DOHH2 (cell line): Measurements from ENCODE around the gene LGALS12.
A peak's percentile ranks its signal among the peaks of the same experiment; 100 is the strongest.

Source experiments
- H3F3A ChIP-seq: fragments of 200-600 bp; sonication (generic), shearing (Covaris generic); 2 replicates; pipeline ENCODE4 v1.6.0; 2016; ENCODE audit warnings: antibody characterized with exemption, mild to moderate bottlenecking; ENCODE audit not compliant: control insufficient read depth, insufficient read depth
- H3K27ac ChIP-seq: fragments of 200-600 bp; sonication (generic); 2 replicates; pipeline ENCODE4 v1.5.1; 2014; ENCODE audit warnings: low read depth, mild to moderate bottlenecking, low read length, moderate library complexity
- H3K27me3 ChIP-seq: fragments of 200-600 bp; sonication (generic); 2 replicates; pipeline ENCODE4 v1.6.1; 2014; ENCODE audit warnings: mild to moderate bottlenecking, low read length, mixed read lengths; ENCODE audit not compliant: control insufficient read depth
- H3K36me3 ChIP-seq: fragments of 200-600 bp; sonication (generic); 2 replicates; pipeline ENCODE4 v1.6.1; 2014; ENCODE audit warnings: mild to moderate bottlenecking, low read length, moderate library complexity, mixed read lengths; ENCODE audit not compliant: control insufficient read depth
- H3K4me1 ChIP-seq: fragments of 200-600 bp; sonication (generic); 2 replicates; pipeline ENCODE4 v1.6.1; 2014; ENCODE audit warnings: mild to moderate bottlenecking, low read length, mixed read lengths; ENCODE audit not compliant: control insufficient read depth
- H3K4me2 ChIP-seq: fragments of 200-600 bp; sonication (generic); 2 replicates; pipeline ENCODE4 v1.6.0; 2014; ENCODE audit warnings: mild to moderate bottlenecking, low read length, moderate library complexity
- H3K4me3 ChIP-seq: fragments of 200-600 bp; sonication (generic); 2 replicates; pipeline ENCODE4 v1.5.1; 2014; ENCODE audit warnings: mild to moderate bottlenecking, low read length, mixed read lengths
- H3K79me2 ChIP-seq: fragments of 200-600 bp; sonication (generic); 2 replicates; pipeline ENCODE4 v1.6.1; 2014; ENCODE audit warnings: mild to moderate bottlenecking, low read length, mixed read lengths; ENCODE audit not compliant: control insufficient read depth
- H3K9me2 ChIP-seq: fragments of 200-600 bp; sonication (generic); replicated peaks from 2 replicates; pipeline ENCODE4 v1.6.1; 2014; ENCODE audit warnings: mild to moderate bottlenecking, low read length, mixed read lengths; ENCODE audit not compliant: control insufficient read depth
- H3K9me3 ChIP-seq: fragments of 200-600 bp; sonication (generic); 2 replicates; pipeline ENCODE4 v1.6.1; 2014; ENCODE audit warnings: antibody characterized with exemption, low read length, mixed read lengths; ENCODE audit not compliant: control insufficient read depth, insufficient read depth
- H4K20me1 ChIP-seq: fragments of 200-600 bp; sonication (generic); 2 replicates; pipeline ENCODE4 v1.6.0; 2014; ENCODE audit warnings: low read depth, mild to moderate bottlenecking, antibody characterized with exemption, low read length, moderate library complexity; ENCODE audit not compliant: control insufficient read depth, insufficient read depth
- EZH2phosphoT487 ChIP-seq: fragments of 200-600 bp; sonication (generic); IDR thresholded peaks from 2 replicates; pipeline ENCODE4 v1.6.1; 2017; ENCODE audit warnings: borderline replicate concordance, mild to moderate bottlenecking, antibody characterized with exemption, low read length, moderate library complexity, mixed read lengths
- TF ChIP-seq, protein P1 (sequence below): fragments of 200-600 bp; sonication (generic); IDR thresholded peaks from one replicate; pipeline ENCODE4 v1.5.1; 2014; ENCODE audit warnings: antibody characterized with exemption, mild to moderate bottlenecking, low read depth, low read length; ENCODE audit not compliant: poor library complexity, severe bottlenecking

Gene LGALS12

GRCh38 chr11:63534895-63535461 is 29.1 kb downstream of the LGALS12 start:
- TF ChIP-seq EZH2phosphoT487: no peak
- TF ChIP-seq, protein P1, sequence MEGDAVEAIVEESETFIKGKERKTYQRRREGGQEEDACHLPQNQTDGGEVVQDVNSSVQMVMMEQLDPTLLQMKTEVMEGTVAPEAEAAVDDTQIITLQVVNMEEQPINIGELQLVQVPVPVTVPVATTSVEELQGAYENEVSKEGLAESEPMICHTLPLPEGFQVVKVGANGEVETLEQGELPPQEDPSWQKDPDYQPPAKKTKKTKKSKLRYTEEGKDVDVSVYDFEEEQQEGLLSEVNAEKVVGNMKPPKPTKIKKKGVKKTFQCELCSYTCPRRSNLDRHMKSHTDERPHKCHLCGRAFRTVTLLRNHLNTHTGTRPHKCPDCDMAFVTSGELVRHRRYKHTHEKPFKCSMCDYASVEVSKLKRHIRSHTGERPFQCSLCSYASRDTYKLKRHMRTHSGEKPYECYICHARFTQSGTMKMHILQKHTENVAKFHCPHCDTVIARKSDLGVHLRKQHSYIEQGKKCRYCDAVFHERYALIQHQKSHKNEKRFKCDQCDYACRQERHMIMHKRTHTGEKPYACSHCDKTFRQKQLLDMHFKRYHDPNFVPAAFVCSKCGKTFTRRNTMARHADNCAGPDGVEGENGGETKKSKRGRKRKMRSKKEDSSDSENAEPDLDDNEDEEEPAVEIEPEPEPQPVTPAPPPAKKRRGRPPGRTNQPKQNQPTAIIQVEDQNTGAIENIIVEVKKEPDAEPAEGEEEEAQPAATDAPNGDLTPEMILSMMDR: no peak
- no peak overlapping the region for H3K4me2 ChIP-seq
- no peaks in the 10 kb centered on the region for H3K9me3 ChIP-seq
- no peak overlapping the region for H3K27ac ChIP-seq
- no peak overlapping the region for H3K4me3 ChIP-seq
- H4K20me1 ChIP-seq: no peaks in the 10 kb centered on the region
- H3K9me2 ChIP-seq: no peaks in the 10 kb centered on the region
- H3K79me2 ChIP-seq: no peaks in the 10 kb centered on the region
- H3K36me3 ChIP-seq: no peaks in the 10 kb centered on the region
- no peaks in the 10 kb centered on the region for H3F3A ChIP-seq
- 0 out of 2 replicates have a peak, but pooled peaks cover 7% of the 10 kb centered on the region for H3K27me3 ChIP-seq
- H3K4me1 ChIP-seq: peaks cover 21% of the 10 kb centered on the region

DNA sequence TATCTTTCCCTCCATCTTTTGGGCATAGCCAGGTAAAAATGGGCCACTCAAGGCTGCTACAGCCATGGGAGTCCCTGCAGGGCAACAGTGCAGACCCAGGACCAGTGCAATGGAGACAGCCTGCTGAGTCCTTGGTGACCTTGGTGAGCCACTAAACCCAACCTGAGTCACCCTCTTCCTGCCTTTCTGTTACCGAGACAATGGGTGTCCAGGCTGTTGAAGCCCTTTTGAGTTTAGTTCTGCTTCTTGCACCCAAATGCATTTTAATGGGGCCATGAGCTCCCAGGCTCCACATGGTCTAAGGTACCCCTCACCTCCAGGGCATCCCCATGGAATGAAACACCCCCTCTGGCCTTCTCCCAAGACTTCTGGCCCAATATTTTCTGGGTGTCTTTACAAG is 29.9 kb downstream of the LGALS12 start:
- H3K27me3 ChIP-seq: 0 out of 2 replicates have a peak, but pooled peaks cover 7% of the 10 kb centered on the region
- H3K9me3 ChIP-seq: no peaks in the 10 kb centered on the region
- no peaks in the 10 kb centered on the region for H3K79me2 ChIP-seq
- H4K20me1 ChIP-seq: no peaks in the 10 kb centered on the region
- H3K27ac ChIP-seq: no peak overlapping the region
- H3K4me2 ChIP-seq: no peak overlapping the region
- no peaks in the 10 kb centered on the region for H3K36me3 ChIP-seq
- H3K9me2 ChIP-seq: no peaks in the 10 kb centered on the region
- TF ChIP-seq, protein P1: no peak
- no peak for TF ChIP-seq EZH2phosphoT487
- no peak overlapping the region for H3K4me3 ChIP-seq
- peaks cover 21% of the 10 kb centered on the region for H3K4me1 ChIP-seq
- H3F3A ChIP-seq: no peaks in the 10 kb centered on the region

GRCh38 chr11:63536669-63537292 is 30.9 kb downstream of the LGALS12 start, which contains the start of gene PLAAT4:
Gene PLAAT4 (plus strand): TSS chr11:63536808. CDS start chr11:63536869, 61 bp downstream.
- no peak within 1 kb of the TSS for H3K27ac ChIP-seq

More at GRCh38 chr11:63536669-63537292, 30.9 kb downstream of the LGALS12 start, which contains the start of gene PLAAT4:
- Histone ChIP-seq H3K4me2 (peak within 1 kb of the TSS; percentile 50), H3K79me2 (no peaks in the 10 kb centered on the region), H3K4me3 (peak within 1 kb of the TSS; percentile 41), H3K9me3 (no peaks in the 10 kb centered on the region), H3K4me1 (peaks cover 14% of the 10 kb centered on the region), H3F3A (no peaks in the 10 kb centered on the region), H3K9me2 (no peaks in the 10 kb centered on the region), H3K36me3 (no peaks in the 10 kb centered on the region), H3K27me3 (0 out of 2 replicates have a peak, but pooled peaks cover 7% of the 10 kb centered on the region), H4K20me1 (no peaks in the 10 kb centered on the region)
- TF ChIP-seq, protein P1: no peak
- TF ChIP-seq EZH2phosphoT487: no peak
